Endothelial cell of umbilical vein (primary cell): ENCODE results near the gene FABP2. TPM values are rescaled to one million over a fixed set of nuclear protein-coding genes. Genes with fewer than 3 reads are reported as not detected.

Source experiments
- BruUV-seq: library from RNA; stranded (reverse); fragments of 400-500 nt; replicated peaks from 2 replicates; lab custom pipeline; 2021; lab: Mats Ljungman, UMichigan
- CTCF ChIA-PET: fragments of 300-600, 350-600 bp; sonication (Branson Sonifier 250); formaldehyde crosslinking; loops from one replicate; lab custom pipeline; 2021; ENCODE audit warnings: antibody characterized with exemption, inconsistent platforms; lab: Charles Lee
- POLR2A ChIA-PET: fragments of 300-600, 350-600 bp; sonication (Branson Sonifier 250); formaldehyde crosslinking; loops from one replicate; lab custom pipeline; 2021; ENCODE audit warnings: antibody characterized with exemption, inconsistent platforms; lab: Charles Lee
- DNase-seq: peaks from one replicate; pipeline ENCODE4 v3.0.0-alpha.2; 2011; ENCODE audit warnings: low read depth, low spot score
- FAIRE-seq: peaks from 2 replicates; lab custom pipeline; 2011; peaks lifted over from hg19 to GRCh38; lab: Jason Lieb, UNC
- H2AFZ ChIP-seq: 2 replicates; pipeline ENCODE4 v1.6.0; 2012; ENCODE audit warnings: low read depth, low read length, control low read depth, inconsistent platforms
- H3K27ac ChIP-seq: 2 replicates; pipeline ENCODE4 v1.5.1; 2011; ENCODE audit warnings: low read depth, mild to moderate bottlenecking, control low read depth, low read length, moderate library complexity; ENCODE audit not compliant: insufficient read depth
- H3K27me3 ChIP-seq, 2 experiments: 2 replicates each; pipeline versions ENCODE4 v1.6.0 to v1.6.1; 2011; ENCODE audit warnings: low read length in 2 of 2, mixed read lengths in 1 of 2; ENCODE audit not compliant: control insufficient read depth in 2 of 2, insufficient read depth in 2 of 2
- H3K36me3 ChIP-seq, 2 experiments: 2 replicates in 1 of 2; 3 replicates in 1 of 2; pipeline ENCODE4 v1.5.1; 2011; ENCODE audit warnings: low read length in 2 of 2, mild to moderate bottlenecking in 1 of 2, moderate library complexity in 1 of 2; ENCODE audit not compliant: control insufficient read depth in 2 of 2, insufficient read depth in 2 of 2; ENCODE audit errors: extremely low read depth in 1 of 2
- H3K4me1 ChIP-seq: 3 replicates; pipeline ENCODE4 v1.5.1; 2011; ENCODE audit warnings: mild to moderate bottlenecking, low read length; ENCODE audit not compliant: control insufficient read depth, insufficient read depth; ENCODE audit errors: extremely low read depth
- H3K4me2 ChIP-seq: 2 replicates; pipeline ENCODE4 v1.6.1; 2011; ENCODE audit warnings: low read length, control low read depth, mixed read lengths; ENCODE audit not compliant: insufficient read depth
- H3K4me3 ChIP-seq, 3 experiments: fragments of 200-600 bp in 1 of 3; sonication (generic), shearing (Covaris generic) in 1 of 3; replicated peaks in 1 of 3; 2 replicates each; pipeline ENCODE4 v1.5.1; 2011 to 2016; ENCODE audit warnings: control low read depth in 3 of 3, low read length in 3 of 3, mild to moderate bottlenecking in 2 of 3, inconsistent platforms in 1 of 3, low read depth in 1 of 3, moderate library complexity in 1 of 3; ENCODE audit not compliant: insufficient read depth in 1 of 3
- H3K79me2 ChIP-seq: 2 replicates; pipeline ENCODE4 v1.6.0; 2012; ENCODE audit warnings: low read length, inconsistent platforms; ENCODE audit not compliant: control insufficient read depth, insufficient read depth
- H3K9ac ChIP-seq: replicated peaks from 2 replicates; pipeline ENCODE3; 2011; ENCODE audit warnings: low read length, control low read depth; ENCODE audit not compliant: insufficient read depth; ENCODE audit errors: extremely low read depth
- H3K9me1 ChIP-seq: replicated peaks from 3 replicates; pipeline ENCODE4 v1.6.0; 2011; ENCODE audit warnings: mild to moderate bottlenecking, low read length; ENCODE audit not compliant: control insufficient read depth, insufficient read depth; ENCODE audit errors: extremely low read depth
- H3K9me3 ChIP-seq: replicated peaks from 2 replicates; pipeline ENCODE4 v1.5.1; 2012; ENCODE audit warnings: low read length, inconsistent platforms; ENCODE audit not compliant: control insufficient read depth, insufficient read depth
- H4K20me1 ChIP-seq: replicated peaks from 2 replicates; pipeline ENCODE3; 2011; ENCODE audit warnings: mild to moderate bottlenecking, low read length; ENCODE audit not compliant: control insufficient read depth, insufficient read depth; ENCODE audit errors: extremely low read depth
- EZH2 ChIP-seq: IDR thresholded peaks from 2 replicates; pipeline ENCODE4 v1.6.1; 2012; ENCODE audit warnings: borderline replicate concordance, low read depth, mild to moderate bottlenecking, moderate library complexity, low read length, inconsistent platforms; ENCODE audit not compliant: severe bottlenecking
- FOS ChIP-seq: IDR thresholded peaks from 2 replicates; pipeline ENCODE4 v1.6.1; 2011; ENCODE audit warnings: mild to moderate bottlenecking, low read length, moderate library complexity, borderline replicate concordance; ENCODE audit not compliant: insufficient read depth
- GATA2 ChIP-seq: IDR thresholded peaks from 2 replicates; pipeline ENCODE4 v1.7.0; 2011; ENCODE audit warnings: low read depth, mild to moderate bottlenecking, moderate library complexity, mixed read lengths, low read length; ENCODE audit not compliant: insufficient read length, insufficient read depth
- JUN ChIP-seq: IDR thresholded peaks from 2 replicates; pipeline ENCODE4 v1.6.1; 2011; ENCODE audit warnings: borderline replicate concordance, low read depth; ENCODE audit not compliant: insufficient read length, insufficient read depth
- MYC ChIP-seq: IDR thresholded peaks from one replicate; pipeline ENCODE4 v1.6.1; 2011; ENCODE audit warnings: mild to moderate bottlenecking, low read depth, low read length
- POLR2A ChIP-seq: IDR thresholded peaks from 2 replicates; pipeline ENCODE4 v1.6.1; 2012; ENCODE audit warnings: low read depth, mild to moderate bottlenecking, control low read depth, low read length
- POLR2AphosphoS5 ChIP-seq: IDR thresholded peaks from 2 replicates; pipeline ENCODE4 v1.6.1; 2012; ENCODE audit warnings: low read depth, mild to moderate bottlenecking, control low read depth, low read length, moderate library complexity; ENCODE audit not compliant: insufficient read depth
- dilution Hi-C: fragments of 300-500 bp; cut with MboI; formaldehyde crosslinking; loops from one replicate; pipeline ENCODE4 v1.15.0; 2019; ENCODE audit warnings: low sequenced_read_pairs; ENCODE audit not compliant: extremely low pct_ligation_motif_present
- intact Hi-C: fragments of 100-400 bp; cut with micrococcal nuclease; formaldehyde crosslinking; loops from one replicate; pipeline ENCODE4 v1.10.0; 2022
- polyA plus RNA-seq, 4 experiments: library from polyadenylated mRNA; depleted of rRNA in 3 of 4; stranded (reverse) in 3 of 4; unstranded in 1 of 4; fragments of >200 nt; gene quantifications; 2 replicates each; pipeline versions ENCODE4 v1.2.1 to v1.2.3, GENCODE V29; 2011 to 2012; ENCODE audit warnings: missing spikeins in 1 of 4
- total RNA-seq: library from RNA; stranded (reverse); gene quantifications from 2 replicates; pipeline ENCODE4 v1.2.3, GENCODE V29; 2021
- TF ChIP-seq, protein P1 (sequence below): IDR thresholded peaks from 2 replicates; pipeline ENCODE4 v1.6.1; 2011; ENCODE audit not compliant: insufficient read depth, insufficient read length
- TF ChIP-seq, protein P2 (sequence below), 2 donors: IDR thresholded peaks; 1 replicate in 1 of 2; 2 replicates in 1 of 2; pipeline ENCODE4 v1.5.1; 2011; ENCODE audit warnings: low read length in 2 of 2, mild to moderate bottlenecking in 2 of 2, moderate library complexity in 2 of 2, control low read depth in 1 of 2, inconsistent platforms in 1 of 2, low read depth in 1 of 2; ENCODE audit not compliant: insufficient read depth in 1 of 2; ENCODE audit errors: extremely low read depth in 1 of 2

FABP2 gene
- total and polyA plus RNA-seq, 2 donors (not counting 3 experiments of a cell fraction or from before 2014, with no cell fraction given), result not detected

DNA sequence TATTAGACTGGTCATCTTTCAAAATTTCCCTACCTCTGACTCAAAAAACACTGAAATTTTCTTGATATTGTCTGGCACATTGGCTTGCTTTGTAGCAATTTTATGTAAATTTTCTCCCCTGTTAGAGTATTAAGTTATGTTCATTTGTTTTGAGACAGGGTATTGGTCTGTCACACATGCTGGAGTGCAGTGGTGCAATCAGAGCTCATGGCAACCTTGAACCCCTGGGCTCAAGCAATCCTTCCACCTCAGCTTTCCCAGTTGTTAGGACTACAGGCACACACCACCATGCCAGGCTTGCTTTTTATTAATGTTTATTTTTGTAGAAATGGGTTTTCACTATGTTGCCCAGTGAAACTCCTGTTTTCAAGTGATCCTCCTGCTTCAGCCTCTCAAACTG, 17.5 kb downstream of the FABP2 start:
- Histone ChIP-seq H3K9ac (no peak overlapping the region), H3K9me3 (no peaks in the 10 kb centered on the region), H4K20me1 (no peaks in the 10 kb centered on the region), H3K79me2 (peaks cover 5% of the 10 kb centered on the region), H3K4me1 (no peaks in the 10 kb centered on the region), H3K4me3 (no peak overlapping the region), H3K27ac (no peak overlapping the region), H3K9me1 (no peaks in the 10 kb centered on the region), H3K27me3 (no peaks in the 10 kb centered on the region), H3K36me3 (no peaks in the 10 kb centered on the region), H2AFZ (no peak overlapping the region), H3K4me2 (no peak overlapping the region)
- POLR2A ChIA-PET, result no interaction called here
- TF ChIP-seq, protein P1, sequence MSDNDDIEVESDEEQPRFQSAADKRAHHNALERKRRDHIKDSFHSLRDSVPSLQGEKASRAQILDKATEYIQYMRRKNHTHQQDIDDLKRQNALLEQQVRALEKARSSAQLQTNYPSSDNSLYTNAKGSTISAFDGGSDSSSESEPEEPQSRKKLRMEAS, result no peak
- TF ChIP-seq MYC, result no peak
- no peak for TF ChIP-seq GATA2
- TF ChIP-seq POLR2A, result no peak
- no peak for TF ChIP-seq JUN
- TF ChIP-seq FOS, result no peak
- TF ChIP-seq, protein P2, sequence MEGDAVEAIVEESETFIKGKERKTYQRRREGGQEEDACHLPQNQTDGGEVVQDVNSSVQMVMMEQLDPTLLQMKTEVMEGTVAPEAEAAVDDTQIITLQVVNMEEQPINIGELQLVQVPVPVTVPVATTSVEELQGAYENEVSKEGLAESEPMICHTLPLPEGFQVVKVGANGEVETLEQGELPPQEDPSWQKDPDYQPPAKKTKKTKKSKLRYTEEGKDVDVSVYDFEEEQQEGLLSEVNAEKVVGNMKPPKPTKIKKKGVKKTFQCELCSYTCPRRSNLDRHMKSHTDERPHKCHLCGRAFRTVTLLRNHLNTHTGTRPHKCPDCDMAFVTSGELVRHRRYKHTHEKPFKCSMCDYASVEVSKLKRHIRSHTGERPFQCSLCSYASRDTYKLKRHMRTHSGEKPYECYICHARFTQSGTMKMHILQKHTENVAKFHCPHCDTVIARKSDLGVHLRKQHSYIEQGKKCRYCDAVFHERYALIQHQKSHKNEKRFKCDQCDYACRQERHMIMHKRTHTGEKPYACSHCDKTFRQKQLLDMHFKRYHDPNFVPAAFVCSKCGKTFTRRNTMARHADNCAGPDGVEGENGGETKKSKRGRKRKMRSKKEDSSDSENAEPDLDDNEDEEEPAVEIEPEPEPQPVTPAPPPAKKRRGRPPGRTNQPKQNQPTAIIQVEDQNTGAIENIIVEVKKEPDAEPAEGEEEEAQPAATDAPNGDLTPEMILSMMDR (IDR thresholded peaks at IDR 0.05; ENCODE audit: extremely low read depth in 1 of 2, insufficient read depth in 1 of 2, low read depth in 1 of 2, low read length in 2 of 2), result no peak
- no peak for TF ChIP-seq POLR2AphosphoS5
- no peak for TF ChIP-seq EZH2
- no TSS peak for BruUV-seq
- dilution Hi-C loops (no loop called here), intact Hi-C loops (loop anchor here (10.0 kb wide), 1 partner anchor 150 kb away; no protein-coding TSS in a partner anchor)
- CTCF ChIA-PET, result no interaction called here
- DNase-seq (no peak), FAIRE-seq (no peak)
